Mesenchymal stem cell (in vitro differentiated cells and primary cell): ENCODE measurements around the gene FLT4.

ENCODE experiments used
- DNase-seq: peaks from one replicate; pipeline ENCODE4 v3.0.0-alpha.2; 2013
- H2AFZ ChIP-seq: one replicate; pipeline ENCODE4 v1.6.1; 2013; ENCODE audit warnings: low read depth, mild to moderate bottlenecking, control low read depth, inconsistent platforms, low read length, moderate library complexity
- H2AK5ac ChIP-seq: 2 replicates; pipeline ENCODE4 v1.6.1; 2013; ENCODE audit warnings: low read length, moderate library complexity, mild to moderate bottlenecking, inconsistent platforms; ENCODE audit not compliant: severe bottlenecking
- H2BK120ac ChIP-seq: one replicate; pipeline ENCODE4 v1.6.1; 2013; ENCODE audit warnings: low read depth, mild to moderate bottlenecking, inconsistent platforms, low read length, moderate library complexity
- H2BK12ac ChIP-seq, 2 experiments: one replicate each; pipeline ENCODE4 v1.6.1; 2013; ENCODE audit warnings: inconsistent platforms in 2 of 2, low read length in 2 of 2, mild to moderate bottlenecking in 2 of 2, moderate library complexity in 2 of 2, control low read depth in 1 of 2
- H2BK15ac ChIP-seq: one replicate; pipeline ENCODE4 v1.6.1; 2013; ENCODE audit warnings: mild to moderate bottlenecking, low read depth, inconsistent platforms; ENCODE audit not compliant: poor library complexity, severe bottlenecking
- H2BK5ac ChIP-seq: 2 replicates; pipeline ENCODE4 v1.6.1; 2013; ENCODE audit warnings: low read depth, mild to moderate bottlenecking, low read length, control low read depth, inconsistent platforms; ENCODE audit not compliant: poor library complexity, severe bottlenecking
- H3K14ac ChIP-seq, 2 experiments: one replicate each; pipeline ENCODE4 v1.6.1; 2013; ENCODE audit warnings: inconsistent platforms in 2 of 2, low read length in 2 of 2, control low read depth in 1 of 2, mild to moderate bottlenecking in 1 of 2, moderate library complexity in 1 of 2
- H3K18ac ChIP-seq, 2 experiments: one replicate each; pipeline ENCODE4 v1.6.1; 2013; ENCODE audit warnings: inconsistent platforms in 2 of 2, low read length in 2 of 2, control low read depth in 1 of 2, low read depth in 1 of 2, mild to moderate bottlenecking in 1 of 2
- H3K23ac ChIP-seq, 2 experiments: one replicate each; pipeline ENCODE4 v1.6.1; 2013; ENCODE audit warnings: inconsistent platforms in 2 of 2, low read length in 2 of 2, mild to moderate bottlenecking in 2 of 2, moderate library complexity in 2 of 2, control low read depth in 1 of 2
- H3K27ac ChIP-seq: 2 replicates; pipeline ENCODE4 v1.5.1; 2013; ENCODE audit warnings: mild to moderate bottlenecking, moderate library complexity, low read length, control low read depth, inconsistent platforms; ENCODE audit not compliant: poor library complexity, severe bottlenecking
- H3K27me3 ChIP-seq, 2 experiments: 2 replicates each; pipeline versions ENCODE4 v1.6.1 to v1.7.0; 2013; ENCODE audit warnings: low read length in 2 of 2, mild to moderate bottlenecking in 2 of 2, moderate library complexity in 2 of 2, control low read depth in 1 of 2, inconsistent platforms in 1 of 2; ENCODE audit not compliant: control insufficient read depth in 1 of 2, insufficient read depth in 1 of 2
- H3K36me3 ChIP-seq, 2 experiments: 2 replicates each; pipeline versions ENCODE4 v1.6.1 to v1.7.0; 2013; ENCODE audit warnings: low read length in 2 of 2, control low read depth in 1 of 2, inconsistent platforms in 1 of 2, low read depth in 1 of 2, mild to moderate bottlenecking in 1 of 2; ENCODE audit not compliant: insufficient read depth in 2 of 2, control insufficient read depth in 1 of 2
- H3K4ac ChIP-seq, 2 experiments: one replicate each; pipeline ENCODE4 v1.6.1; 2013; ENCODE audit warnings: inconsistent platforms in 2 of 2, low read length in 2 of 2, mild to moderate bottlenecking in 2 of 2, moderate library complexity in 2 of 2, control low read depth in 1 of 2, low read depth in 1 of 2
- H3K4me1 ChIP-seq: 2 replicates; pipeline ENCODE4 v1.6.1; 2013; ENCODE audit warnings: low read depth, low read length, control low read depth; ENCODE audit not compliant: control insufficient read depth, insufficient read depth
- H3K4me2 ChIP-seq: 2 replicates; pipeline ENCODE4 v1.6.1; 2013; ENCODE audit warnings: low read length, mild to moderate bottlenecking, inconsistent platforms; ENCODE audit not compliant: poor library complexity, severe bottlenecking
- H3K4me3 ChIP-seq, 2 experiments: 2 replicates each; pipeline versions ENCODE4 v1.5.1 to v1.7.0; 2013; ENCODE audit warnings: low read length in 2 of 2, mild to moderate bottlenecking in 2 of 2, control low read depth in 1 of 2, low read depth in 1 of 2; ENCODE audit not compliant: insufficient read depth in 1 of 2
- H3K79me1 ChIP-seq: replicated peaks from 2 replicates; pipeline ENCODE4 v1.6.1; 2013; ENCODE audit warnings: mild to moderate bottlenecking, control low read depth, low read length, inconsistent platforms; ENCODE audit not compliant: poor library complexity, severe bottlenecking
- H3K9ac ChIP-seq: 2 replicates; pipeline ENCODE4 v1.7.0; 2013; ENCODE audit warnings: mild to moderate bottlenecking, low read length, moderate library complexity
- H3K9me3 ChIP-seq: 2 replicates; pipeline ENCODE4 v1.7.0; 2013; ENCODE audit warnings: mild to moderate bottlenecking, low read length; ENCODE audit not compliant: control insufficient read depth
- H4K8ac ChIP-seq: one replicate; pipeline ENCODE4 v1.6.1; 2013; ENCODE audit warnings: inconsistent platforms, mild to moderate bottlenecking, low read length, moderate library complexity
- H4K91ac ChIP-seq: one replicate; pipeline ENCODE4 v1.6.1; 2013; ENCODE audit warnings: mild to moderate bottlenecking, low read length, inconsistent platforms
- WGBS: methylation state at CpG from one replicate; pipeline ENCODE4 v1.1.7; 2013; ENCODE audit warnings: mixed read lengths; 5-methylcytosine and 5-hydroxymethylcytosine counted together

The FLT4 gene

DNA sequence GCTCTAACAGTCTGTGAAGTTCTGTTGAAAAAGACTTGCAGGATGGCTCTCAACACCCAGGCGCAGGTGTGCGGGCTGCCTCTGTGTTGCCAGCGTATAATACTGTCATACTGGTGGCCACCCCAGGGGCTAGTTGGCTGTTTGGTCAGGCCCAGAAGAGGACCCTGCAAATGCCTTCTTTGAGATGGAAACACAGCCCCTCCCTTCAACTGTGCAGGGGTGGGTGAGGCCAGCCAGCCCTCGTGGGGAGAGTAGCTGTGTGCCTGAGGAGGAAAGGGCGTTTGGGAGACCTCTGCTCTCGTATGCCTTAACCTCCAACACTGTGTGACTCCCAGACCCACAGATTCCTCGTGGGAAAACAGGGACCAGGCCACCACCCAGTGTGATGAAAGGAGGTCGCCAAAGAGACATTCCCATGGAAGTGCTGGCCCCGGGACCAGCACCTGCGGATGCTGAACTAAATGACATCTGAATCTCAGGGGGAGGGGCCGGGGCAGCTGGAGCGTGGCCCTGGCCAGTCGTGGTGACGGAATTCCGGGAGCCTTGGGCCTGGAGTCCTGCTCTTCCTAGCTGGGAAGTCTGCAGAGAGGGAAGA lies 46.8 kb downstream of the FLT4 start:
- Histone ChIP-seq H3K9ac (no peak overlapping the region), H2BK15ac (no peak overlapping the region), H3K4me1 (no peaks in the 10 kb centered on the region), H2BK5ac (no peak overlapping the region), H3K14ac (no peak overlapping the region), H3K27me3 (peaks cover 3 to 40% of the 10 kb centered on the region in 2 experiments), H3K4ac (no peak overlapping the region), H4K8ac (no peak overlapping the region), H3K79me1 (no peaks in the 10 kb centered on the region), H2AK5ac (no peak overlapping the region), H3K23ac (no peak overlapping the region), H3K36me3 (no peaks in the 10 kb centered on the region), H4K91ac (no peak overlapping the region), H3K9me3 (no peaks in the 10 kb centered on the region), H2BK120ac (no peak overlapping the region), H3K4me3 (no peak overlapping the region), H3K27ac (no peak overlapping the region), H2BK12ac (no peak overlapping the region), H3K18ac (no peak overlapping the region), H3K4me2 (no peak overlapping the region), H2AFZ (no peak overlapping the region)
- no peak for DNase-seq
- 75% methylated on average over 15 of the region's 15 CpGs for WGBS

DNA sequence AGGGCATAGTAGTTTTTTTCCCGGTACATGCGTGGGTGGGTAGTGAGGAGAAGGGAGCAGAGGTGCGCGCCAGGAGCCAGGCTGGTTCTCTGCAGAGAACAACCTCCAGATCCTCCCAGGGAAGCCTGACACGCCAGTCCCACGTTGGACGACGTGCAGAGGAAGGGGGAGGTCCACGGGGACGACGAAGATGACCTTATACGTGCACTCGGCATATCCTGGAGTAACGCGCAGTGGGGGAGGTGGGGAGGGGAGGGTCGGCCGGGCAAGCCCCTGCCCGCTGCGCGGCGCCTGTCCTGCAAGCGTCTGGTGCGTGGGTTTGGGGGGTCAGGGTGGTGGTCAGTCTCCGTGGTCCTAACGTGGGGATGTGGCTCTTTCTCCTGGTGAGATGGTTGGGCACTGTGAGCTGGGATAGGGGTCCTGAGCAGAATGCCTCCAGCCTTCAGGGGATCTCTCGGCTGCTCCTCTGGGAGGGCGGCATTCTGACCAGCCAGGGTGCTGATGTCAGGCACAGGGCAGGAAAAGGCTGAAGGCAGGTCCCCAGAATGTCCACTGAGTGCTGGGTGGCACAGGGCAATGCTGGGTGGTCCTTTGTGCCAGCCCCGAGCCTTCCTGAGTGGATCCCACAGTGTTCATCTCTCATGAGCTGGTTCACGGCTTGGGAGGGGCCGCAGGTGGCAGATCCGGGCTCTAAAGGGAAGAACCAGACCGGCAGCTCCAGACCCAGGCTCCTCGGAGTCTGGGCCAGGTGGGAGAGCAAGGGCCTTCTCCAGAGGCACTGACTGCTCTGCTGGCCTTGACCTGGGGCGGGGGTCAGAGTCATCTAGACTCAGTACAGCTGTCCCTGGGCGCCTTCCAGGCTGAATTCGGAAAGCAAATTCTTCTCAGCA lies 47.6 kb downstream of the FLT4 start:
- Histone ChIP-seq H2BK120ac (no peak overlapping the region), H2AFZ (no peak overlapping the region), H3K27me3 (peaks cover 3 to 45% of the 10 kb centered on the region in 2 experiments), H3K4ac (no peak overlapping the region), H3K4me3 (no peak overlapping the region), H3K79me1 (no peaks in the 10 kb centered on the region), H2BK5ac (no peak overlapping the region), H4K91ac (no peak overlapping the region), H4K8ac (no peak overlapping the region), H2BK15ac (no peak overlapping the region), H3K14ac (no peak overlapping the region), H2BK12ac (no peak overlapping the region), H3K18ac (no peak overlapping the region), H3K36me3 (no peaks in the 10 kb centered on the region), H3K9me3 (no peaks in the 10 kb centered on the region), H3K4me2 (no peak overlapping the region), H3K27ac (no peak overlapping the region), H2AK5ac (no peak overlapping the region), H3K4me1 (no peaks in the 10 kb centered on the region), H3K23ac (no peak overlapping the region), H3K9ac (no peak overlapping the region)
- 89% methylated on average over 36 of the region's 36 CpGs for WGBS
- DNase-seq: no peak

DNA sequence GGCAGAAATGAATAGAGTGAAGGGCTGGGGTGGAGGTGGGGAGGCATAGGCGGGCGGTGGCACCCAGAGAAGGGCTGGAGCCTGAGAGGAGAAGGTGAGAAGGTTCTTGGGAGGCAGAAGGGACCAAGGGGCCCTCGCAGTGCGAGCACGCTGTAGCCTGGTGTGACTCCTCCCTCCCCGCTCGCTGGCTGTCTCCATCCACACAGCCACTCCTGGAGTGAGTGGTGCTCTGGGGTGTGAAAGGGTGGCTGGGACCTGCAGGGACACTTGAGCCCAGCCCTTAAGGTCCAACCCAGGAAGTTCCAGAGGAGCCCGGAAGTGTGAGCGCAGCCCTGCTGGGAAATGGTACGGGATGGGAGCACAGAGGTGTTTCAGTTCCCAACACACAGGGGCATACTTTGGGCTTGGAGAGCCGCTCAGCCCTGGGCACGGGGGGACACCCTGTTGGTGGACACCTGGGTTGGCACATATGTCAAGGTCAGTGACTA lies 48.8 kb downstream of the FLT4 start:
- no peak overlapping the region for H2BK12ac ChIP-seq
- DNase-seq: no peak
- H3K9me3 ChIP-seq: no peaks in the 10 kb centered on the region
- H3K27ac ChIP-seq: no peak overlapping the region
- no peak overlapping the region for H3K4ac ChIP-seq
- no peak overlapping the region for H2AK5ac ChIP-seq
- no peak overlapping the region for H2BK5ac ChIP-seq
- H3K4me3 ChIP-seq: no peak overlapping the region
- H4K91ac ChIP-seq: no peak overlapping the region
- no peak overlapping the region for H3K4me2 ChIP-seq
- no peak overlapping the region for H3K14ac ChIP-seq
- H3K18ac ChIP-seq: no peak overlapping the region
- H2BK120ac ChIP-seq: no peak overlapping the region
- peaks cover 3 to 46% of the 10 kb centered on the region in 2 experiments for H3K27me3 ChIP-seq
- no peaks in the 10 kb centered on the region for H3K79me1 ChIP-seq
- no peak overlapping the region for H3K9ac ChIP-seq
- no peaks in the 10 kb centered on the region for H3K4me1 ChIP-seq
- no peak overlapping the region for H3K23ac ChIP-seq
- H2AFZ ChIP-seq: no peak overlapping the region
- H4K8ac ChIP-seq: no peak overlapping the region
- no peaks in the 10 kb centered on the region for H3K36me3 ChIP-seq
- no peak overlapping the region for H2BK15ac ChIP-seq
- 95% methylated on average over 11 of the region's 12 CpGs for WGBS

DNA sequence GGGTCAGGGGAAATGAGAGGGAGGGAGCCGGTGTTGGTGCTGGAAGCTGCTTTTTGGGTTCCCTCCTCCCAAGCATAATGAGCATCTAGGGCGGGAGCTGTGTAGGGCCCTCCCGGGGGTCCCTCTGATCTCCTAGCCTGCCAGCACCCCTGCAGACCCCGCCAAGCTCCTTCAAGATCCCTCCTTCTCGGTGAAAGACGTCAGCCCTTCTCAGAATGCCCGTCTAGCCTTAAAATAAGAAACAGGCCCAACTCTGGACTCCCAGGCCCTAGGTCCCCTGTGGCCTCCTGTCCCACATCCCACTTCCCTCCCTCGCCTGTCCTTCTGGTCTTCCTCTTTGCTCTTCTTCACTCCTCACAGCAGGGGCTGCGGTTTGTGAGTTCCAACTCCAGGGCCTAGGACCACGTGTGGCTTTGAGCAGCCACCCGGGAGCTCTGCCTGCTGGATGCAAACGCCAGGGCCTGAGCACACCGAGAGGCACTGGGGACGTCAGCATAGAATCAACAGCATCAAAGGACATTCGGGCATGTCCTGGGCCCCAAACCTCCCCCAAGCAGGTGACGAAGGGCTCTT lies 49.3 kb downstream of the FLT4 start:
- H3K36me3 ChIP-seq: no peaks in the 10 kb centered on the region
- H3K18ac ChIP-seq: no peak overlapping the region
- H3K4me3 ChIP-seq: no peak overlapping the region
- no peak overlapping the region for H4K91ac ChIP-seq
- H3K27me3 ChIP-seq: peaks cover 3 to 45% of the 10 kb centered on the region in 2 experiments
- no peak overlapping the region for H3K4ac ChIP-seq
- no peak overlapping the region for H2AFZ ChIP-seq
- no peak overlapping the region for H2BK5ac ChIP-seq
- H3K14ac ChIP-seq: no peak overlapping the region
- no peak overlapping the region for H3K4me2 ChIP-seq
- H2BK15ac ChIP-seq: no peak overlapping the region
- no peak overlapping the region for H2BK12ac ChIP-seq
- no peak overlapping the region for H2BK120ac ChIP-seq
- H3K9me3 ChIP-seq: no peaks in the 10 kb centered on the region
- no peak overlapping the region for H3K23ac ChIP-seq
- no peak overlapping the region for H3K27ac ChIP-seq
- H3K9ac ChIP-seq: no peak overlapping the region
- H4K8ac ChIP-seq: no peak overlapping the region
- DNase-seq: no peak
- no peaks in the 10 kb centered on the region for H3K4me1 ChIP-seq
- H3K79me1 ChIP-seq: no peaks in the 10 kb centered on the region
- WGBS: 78% methylated on average over 16 of the region's 16 CpGs
- no peak overlapping the region for H2AK5ac ChIP-seq
